Glomerular endothelial cell (primary cell): Measurements from ENCODE around the gene ADAT3. TPM values are rescaled to one million over a fixed set of nuclear protein-coding genes. Genes with fewer than 3 reads are reported as not detected.
A peak's percentile ranks its signal among the peaks of the same experiment; 100 is the strongest.

ENCODE experiments used
- DNase-seq: peaks from one replicate; pipeline ENCODE4 v3.0.0-alpha.2; 2011; ENCODE audit warnings: low read depth, low spot score; ENCODE audit errors: extremely low read depth
- total RNA-seq: library from RNA; depleted of rRNA; stranded (reverse); fragments of >200 nt; gene quantifications from 2 replicates; pipeline ENCODE4 v1.2.3, GENCODE V29; 2015

Gene ADAT3
- total RNA-seq, 1 donor from 2014 or later: 4.8 TPM

DNA sequence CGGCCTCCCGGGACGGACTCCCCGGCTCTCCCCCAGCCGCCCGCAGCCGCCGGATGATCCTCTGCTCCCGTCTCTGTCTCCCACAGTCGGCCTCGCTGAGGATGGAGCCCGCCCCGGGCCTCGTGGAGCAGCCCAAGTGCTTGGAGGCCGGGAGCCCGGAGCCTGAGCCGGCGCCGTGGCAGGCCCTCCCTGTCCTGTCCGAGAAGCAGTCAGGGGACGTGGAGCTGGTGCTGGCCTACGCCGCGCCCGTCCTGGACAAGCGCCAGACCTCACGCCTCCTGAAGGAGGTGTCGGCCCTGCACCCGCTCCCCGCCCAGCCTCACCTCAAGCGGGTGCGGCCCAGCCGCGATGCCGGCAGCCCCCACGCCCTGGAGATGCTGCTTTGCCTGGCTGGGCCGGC lies 6.8 kb downstream of the ADAT3 start:
- no peak for DNase-seq

DNA sequence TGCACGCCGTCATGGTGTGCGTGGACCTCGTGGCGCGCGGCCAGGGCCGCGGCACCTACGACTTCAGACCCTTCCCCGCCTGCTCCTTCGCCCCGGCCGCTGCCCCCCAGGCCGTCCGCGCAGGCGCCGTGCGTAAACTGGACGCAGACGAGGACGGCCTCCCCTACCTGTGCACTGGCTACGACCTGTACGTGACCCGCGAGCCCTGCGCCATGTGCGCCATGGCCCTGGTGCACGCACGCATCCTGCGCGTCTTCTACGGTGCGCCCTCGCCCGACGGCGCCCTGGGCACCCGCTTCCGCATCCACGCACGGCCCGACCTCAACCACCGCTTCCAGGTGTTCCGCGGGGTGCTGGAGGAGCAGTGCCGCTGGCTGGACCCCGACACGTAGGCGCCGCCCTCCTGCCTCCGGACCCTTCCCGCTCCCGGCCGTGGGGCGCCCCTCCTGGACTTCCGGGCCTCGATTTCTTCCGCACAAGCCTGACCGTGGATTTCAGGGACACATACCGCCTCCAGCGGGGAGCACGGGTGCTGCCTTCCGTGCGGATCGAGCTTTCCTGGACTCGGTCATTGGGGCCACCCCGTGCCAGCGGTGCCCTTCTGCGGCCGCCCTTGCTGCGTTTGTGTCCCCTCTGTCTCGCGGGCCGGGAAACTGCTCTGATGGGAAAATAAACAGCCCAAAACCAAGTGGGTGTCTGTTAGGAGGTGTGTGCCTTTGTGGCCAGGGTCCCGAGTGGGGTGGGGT lies 7.7 kb downstream of the ADAT3 start:
- DNase-seq: no peak

- no peak for DNase-seq
These were observed 8.8 kb downstream of the ADAT3 start for GRCh38 chr19:1913781-1914577.

- no peak for DNase-seq
These were observed 9.7 kb downstream of the ADAT3 start for GRCh38 chr19:1914826-1915341.

- no peak for DNase-seq
These were observed 11.9 kb downstream of the ADAT3 start for GRCh38 chr19:1917146-1917545.

DNA sequence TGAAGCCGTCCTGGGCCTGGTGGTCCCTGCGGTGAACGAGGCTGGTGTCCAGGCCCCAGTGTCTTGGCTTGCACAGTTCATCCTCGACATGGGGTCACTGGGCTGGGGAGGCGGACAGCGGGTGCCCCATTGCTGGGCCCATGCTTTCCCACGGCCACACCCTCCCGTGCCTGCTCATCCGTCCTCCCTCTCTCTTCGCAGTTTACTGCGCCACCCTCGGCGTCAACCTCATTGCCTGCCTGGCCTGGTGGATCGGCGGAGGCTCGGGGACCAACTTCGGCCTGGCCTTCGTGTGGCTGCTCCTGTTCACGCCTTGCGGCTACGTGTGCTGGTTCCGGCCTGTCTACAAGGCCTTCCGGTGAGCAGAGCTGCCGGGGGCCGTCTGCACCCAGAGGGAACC lies 12.7 kb downstream of the ADAT3 start:
- no peak for DNase-seq

- DNase-seq: no peak
These were observed 13.8 kb downstream of the ADAT3 start for GRCh38 chr19:1918975-1919374.

GRCh38 chr19:1920644-1921043 lies 15.4 kb downstream of the ADAT3 start:
- DNase-seq: no peak

- no peak for DNase-seq
These were observed 16.1 kb downstream of the ADAT3 start for GRCh38 chr19:1921326-1921725.

DNA sequence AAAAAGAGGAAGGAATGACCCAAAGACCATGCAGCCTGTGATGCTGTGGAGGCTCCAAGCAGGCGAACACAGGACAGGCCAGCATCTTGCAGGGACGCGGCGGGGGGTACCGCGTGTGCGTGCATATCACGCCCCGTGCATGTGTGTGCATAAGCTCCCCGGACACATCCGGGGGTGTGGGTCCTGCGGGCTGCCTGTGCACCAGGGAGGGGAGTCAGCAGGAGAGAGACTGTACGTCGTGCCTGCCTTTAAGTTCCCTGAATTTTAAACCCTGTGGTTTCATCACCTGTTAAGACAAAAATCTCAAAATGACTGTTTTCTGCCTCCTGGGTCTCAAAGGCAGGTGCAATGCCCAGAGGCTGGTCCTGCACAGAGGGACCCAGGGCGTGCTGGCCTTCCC lies 16.6 kb downstream of the ADAT3 start:
- DNase-seq: no peak

DNA sequence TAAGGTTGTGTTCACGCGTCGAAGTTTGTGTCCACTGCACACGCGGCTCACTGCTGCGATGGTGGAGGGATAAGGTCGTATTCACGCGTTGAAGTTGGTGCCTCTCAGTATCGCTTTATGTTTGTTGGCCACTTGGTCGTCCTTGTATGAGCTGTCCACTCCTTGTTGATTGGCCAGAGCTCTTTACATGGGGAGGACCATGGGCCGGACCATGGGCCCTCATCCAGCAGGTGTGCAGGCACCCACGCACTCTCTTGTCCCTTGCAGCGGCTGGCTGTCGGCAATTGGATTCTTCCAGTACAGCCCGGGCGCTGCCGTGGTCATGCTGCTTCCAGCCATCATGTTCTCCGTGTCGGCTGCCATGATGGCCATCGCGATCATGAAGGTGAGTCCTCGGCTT lies 17.6 kb downstream of the ADAT3 start:
- DNase-seq: no peak

GRCh38 chr19:1923319-1923718 lies 18.1 kb downstream of the ADAT3 start:
- no peak for DNase-seq

GRCh38 chr19:1924320-1924961 lies 19.2 kb downstream of the ADAT3 start:
- DNase-seq: no peak

DNA sequence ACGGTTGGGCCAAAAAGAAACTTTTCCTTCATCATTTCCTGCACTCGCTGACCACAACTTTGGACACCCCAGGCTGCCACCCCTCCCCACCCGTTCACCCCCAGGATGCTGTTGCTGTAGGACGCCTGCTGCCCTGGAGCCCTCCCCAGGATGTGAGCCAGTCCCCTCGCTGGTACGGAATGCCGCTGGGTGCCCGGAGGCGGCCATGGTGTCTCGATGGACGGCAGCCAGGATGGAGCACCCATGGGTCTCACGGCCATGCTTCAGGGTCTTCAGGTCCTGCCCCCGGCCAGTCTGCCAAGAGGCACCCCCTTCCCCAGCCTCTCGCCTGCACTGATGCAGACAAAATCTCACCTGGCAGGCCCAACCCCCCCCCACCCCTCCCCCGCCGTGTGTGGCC lies 20.3 kb downstream of the ADAT3 start:
- DNase-seq: no peak

- DNase-seq: no peak
These were observed 24.0 kb downstream of the ADAT3 start for GRCh38 chr19:1929021-1929742.

DNA sequence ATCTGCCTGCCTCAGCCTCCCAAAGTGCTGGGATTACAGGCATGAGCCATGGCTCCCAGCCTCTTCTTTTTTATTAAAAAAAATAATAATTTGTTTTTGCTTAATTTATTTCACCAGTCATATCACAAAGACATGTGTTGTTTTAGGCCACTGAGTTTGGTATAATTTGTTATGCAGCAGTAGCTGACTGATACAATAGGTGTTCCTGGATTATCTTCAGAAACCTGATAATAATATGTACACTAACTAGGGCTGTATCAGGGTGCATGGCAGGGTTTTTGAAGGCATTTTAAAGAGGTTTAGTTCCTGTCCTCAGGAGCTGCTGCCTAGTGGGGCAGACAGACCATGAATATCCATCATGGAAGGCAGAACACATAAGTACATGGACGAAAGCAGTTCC lies 26.2 kb downstream of the ADAT3 start:
- DNase-seq: no peak

GRCh38 chr19:1932395-1932794 lies 27.2 kb downstream of the ADAT3 start:
- DNase-seq: no peak

- no peak for DNase-seq
These were observed 28.0 kb downstream of the ADAT3 start for GRCh38 chr19:1933244-1933643.

GRCh38 chr19:1933942-1934341 lies 28.7 kb downstream of the ADAT3 start:
- DNase-seq: no peak

- DNase-seq: peak; percentile 44
These were observed 30.4 kb downstream of the ADAT3 start for GRCh38 chr19:1935484-1936208.
